A549 (cell line): ENCODE data around the gene PSMG1.

ENCODE experiments used
- CTCF ChIP-seq: fragments of >200 bp; sonication (Bioruptor Twin); formaldehyde crosslinking; IDR thresholded peaks from 3 replicates; pipeline ENCODE4 v1.5.1; 2016
- FOSB ChIP-seq: fragments of 250-450 bp; sonication (Bioruptor Pico); IDR thresholded peaks from 2 replicates; pipeline ENCODE4 v1.5.0; 2020; ENCODE audit warnings: mild to moderate bottlenecking, moderate library complexity
- POLR2A ChIP-seq: IDR thresholded peaks from 2 replicates; pipeline ENCODE4 v1.6.1; 2012; ENCODE audit warnings: mild to moderate bottlenecking, low read length

GRCh38 chr21:39193380-39193779, 10.1 kb upstream of the PSMG1 start:
- no peak for TF ChIP-seq FOSB
- TF ChIP-seq CTCF = no peak
- TF ChIP-seq POLR2A = no peak
